ENCODE data around the gene DHFR2.

DNA sequence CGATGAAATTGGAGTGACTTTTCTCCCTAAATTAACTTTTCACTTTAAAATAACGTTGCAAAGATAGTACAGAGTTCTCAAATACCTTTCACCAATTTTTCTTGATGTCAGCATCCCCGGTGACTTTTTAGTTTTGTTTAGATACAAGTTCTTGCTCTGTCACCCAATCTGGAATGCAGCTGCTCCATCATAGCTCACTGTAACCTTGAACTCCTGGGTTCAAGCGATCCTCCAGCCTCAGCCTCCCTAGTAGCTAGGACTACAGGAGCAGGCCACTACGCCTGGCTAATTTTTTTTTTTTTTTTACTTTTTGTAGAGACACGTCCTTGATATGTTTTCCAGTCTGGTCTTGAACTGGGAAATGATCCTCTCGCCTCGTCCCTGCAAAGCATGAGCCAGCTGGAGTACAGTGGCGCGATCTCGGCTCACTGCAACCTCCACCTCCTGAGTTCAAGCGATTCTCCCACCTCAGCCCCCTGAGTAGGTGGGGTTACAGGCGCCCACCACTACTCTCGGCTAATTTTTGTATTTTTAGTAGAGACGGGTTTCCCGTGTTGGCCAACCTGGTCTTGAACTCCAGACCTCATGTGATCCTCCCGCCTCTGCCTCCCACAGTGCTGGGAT, 892 bp upstream of the DHFR2 start:
- TF ChIP-seq CTCF (IDR thresholded peaks at IDR 0.05; ENCODE audit: extremely low read depth in 1 of 2, insufficient read depth in 1 of 2, low read depth in 1 of 2, low read length in 2 of 2) (no peak), EZH2 (IDR thresholded peaks at IDR 0.05; ENCODE audit: borderline replicate concordance, low read depth, low read length, severe bottlenecking) (no peak), POLR2A (IDR thresholded peaks at IDR 0.05; ENCODE audit: low read depth, low read length) (no peak), MAX (IDR thresholded peaks at IDR 0.05; ENCODE audit: insufficient read depth, insufficient read length) (no peak), POLR2AphosphoS5 (IDR thresholded peaks at IDR 0.05; ENCODE audit: insufficient read depth, low read depth, low read length) (no peak), JUN (IDR thresholded peaks at IDR 0.05; ENCODE audit: borderline replicate concordance, insufficient read depth, insufficient read length, low read depth) (no peak), GATA2 (IDR thresholded peaks at IDR 0.05; ENCODE audit: insufficient read depth, insufficient read length, low read depth, low read length) (no peak), MYC (IDR thresholded peaks at IDR 0.05; ENCODE audit: low read depth, low read length) (no peak)
